Panc1 (cell line): ENCODE data around the gene SPINK7. TPM values are rescaled to one million over a fixed set of nuclear protein-coding genes. Genes with fewer than 3 reads are reported as not detected.

Source experiments
- ATAC-seq: fragments of 200-7000 bp; cut with Tn5 transposase; 2 replicates; pipeline ENCODE4 v1.9.1; 2020; ENCODE audit warnings: mild to moderate bottlenecking, moderate library complexity
- BruUV-seq: library from RNA; stranded (reverse); fragments of 400-500 nt; replicated peaks from 2 replicates; lab custom pipeline; 2021; lab: Mats Ljungman, UMichigan
- CTCF ChIA-PET: fragments of 300-600 bp; sonication (Branson Sonifier 250); formaldehyde crosslinking; loops from one replicate; lab custom pipeline; 2022; ENCODE audit warnings: antibody characterized with exemption; lab: Charles Lee
- POLR2A ChIA-PET: fragments of 300-600 bp; sonication (Branson Sonifier 250); formaldehyde crosslinking; loops from one replicate; lab custom pipeline; 2022; ENCODE audit warnings: antibody characterized with exemption; lab: Charles Lee
- DNase-seq: peaks from one replicate; pipeline ENCODE4 v3.0.0-alpha.2; 2010; ENCODE audit warnings: low read depth, low spot score
- H3K27ac ChIP-seq: 2 replicates; pipeline ENCODE4 v1.5.1; 2011; ENCODE audit warnings: mild to moderate bottlenecking, low read length, inconsistent platforms
- H3K27me3 ChIP-seq: fragments of 200-500 bp; sonication (Bioruptor generic); 2 replicates; pipeline ENCODE4 v1.6.0; 2014; ENCODE audit warnings: low read length, inconsistent platforms; ENCODE audit not compliant: control insufficient read depth, insufficient read depth
- H3K36me3 ChIP-seq: fragments of 200-500 bp; sonication (Bioruptor generic); 2 replicates; pipeline ENCODE4 v1.5.1; 2014; ENCODE audit warnings: inconsistent platforms, mild to moderate bottlenecking, low read length, moderate library complexity; ENCODE audit not compliant: control insufficient read depth, insufficient read depth
- H3K4me1 ChIP-seq: 2 replicates; pipeline ENCODE4 v1.5.1; 2011; ENCODE audit warnings: inconsistent platforms, mild to moderate bottlenecking, low read length, moderate library complexity; ENCODE audit not compliant: control insufficient read depth, insufficient read depth
- H3K4me3 ChIP-seq, 2 experiments: 2 replicates each; pipeline ENCODE4 v1.5.1; 2011 to 2012; ENCODE audit warnings: low read depth in 2 of 2, low read length in 2 of 2, mild to moderate bottlenecking in 2 of 2, inconsistent platforms in 1 of 2, moderate library complexity in 1 of 2
- H3K9me3 ChIP-seq: fragments of 200-500 bp; sonication (Bioruptor generic); 2 replicates; pipeline ENCODE4 v1.5.1; 2014; ENCODE audit warnings: low read depth, mild to moderate bottlenecking, inconsistent platforms, low read length, moderate library complexity; ENCODE audit not compliant: control insufficient read depth, insufficient read depth
- POLR2AphosphoS5 ChIP-seq: IDR thresholded peaks from 2 replicates; pipeline ENCODE4 v1.6.1; 2012; ENCODE audit warnings: mild to moderate bottlenecking, low read depth, low read length, moderate library complexity
- REST ChIP-seq, 2 experiments: IDR thresholded peaks; 2 replicates each; pipeline ENCODE4 v1.6.1; 2011 to 2012; ENCODE audit warnings: low read depth in 2 of 2, control low read depth in 1 of 2, low read length in 1 of 2, mild to moderate bottlenecking in 1 of 2, moderate library complexity in 1 of 2; ENCODE audit not compliant: insufficient read depth in 1 of 2
- SIN3A ChIP-seq: IDR thresholded peaks from 2 replicates; pipeline ENCODE4 v1.6.1; 2012; ENCODE audit warnings: low read depth, mild to moderate bottlenecking, low read length, moderate library complexity, borderline replicate concordance; ENCODE audit not compliant: insufficient read depth
- TCF7L2 ChIP-seq: IDR thresholded peaks from 2 replicates; pipeline ENCODE4 v1.6.1; 2011; ENCODE audit warnings: mild to moderate bottlenecking, low read depth, low read length, inconsistent platforms
- in situ Hi-C: cut with HindIII; loops from 2 replicates; pipeline ENCODE4 v1.10.0; 2016; ENCODE audit warnings: low sequenced_read_pairs, low pct_unique_long_range_greater_than_20kb
- intact Hi-C: fragments of 100-400 bp; cut with micrococcal nuclease; formaldehyde crosslinking; loops from one replicate; pipeline ENCODE4 v1.10.0; 2022; ENCODE audit not compliant: unreplicated experiment
- total RNA-seq: library from RNA; stranded (reverse); gene quantifications from one replicate; pipeline ENCODE4 v1.2.1, GENCODE V29; 2021; ENCODE audit not compliant: unreplicated experiment
- TF ChIP-seq, protein P1 (sequence below): fragments of 450-650 bp; IDR thresholded peaks from 2 replicates; pipeline ENCODE4 v1.5.1; 2017; ENCODE audit warnings: mild to moderate bottlenecking

Gene SPINK7
- total RNA-seq, 1 experiment from 2014 or later: not detected

GRCh38 chr5:148343046-148343407, 30.8 kb downstream of the SPINK7 start:
- POLR2A ChIA-PET: no interaction called here
- no peak for DNase-seq
- no TSS peak for BruUV-seq
- Histone ChIP-seq H3K27ac (no peak overlapping the region), H3K27me3 (no peaks in the 10 kb centered on the region), H3K4me1 (no peaks in the 10 kb centered on the region), H3K4me3 (no peak overlapping the region), H3K9me3 (no peaks in the 10 kb centered on the region), H3K36me3 (no peaks in the 10 kb centered on the region)
- ATAC-seq: no peak
- in situ Hi-C loops (no loop called here), intact Hi-C loops (no loop called here)
- no peak for TF ChIP-seq SIN3A
- TF ChIP-seq, protein P1, sequence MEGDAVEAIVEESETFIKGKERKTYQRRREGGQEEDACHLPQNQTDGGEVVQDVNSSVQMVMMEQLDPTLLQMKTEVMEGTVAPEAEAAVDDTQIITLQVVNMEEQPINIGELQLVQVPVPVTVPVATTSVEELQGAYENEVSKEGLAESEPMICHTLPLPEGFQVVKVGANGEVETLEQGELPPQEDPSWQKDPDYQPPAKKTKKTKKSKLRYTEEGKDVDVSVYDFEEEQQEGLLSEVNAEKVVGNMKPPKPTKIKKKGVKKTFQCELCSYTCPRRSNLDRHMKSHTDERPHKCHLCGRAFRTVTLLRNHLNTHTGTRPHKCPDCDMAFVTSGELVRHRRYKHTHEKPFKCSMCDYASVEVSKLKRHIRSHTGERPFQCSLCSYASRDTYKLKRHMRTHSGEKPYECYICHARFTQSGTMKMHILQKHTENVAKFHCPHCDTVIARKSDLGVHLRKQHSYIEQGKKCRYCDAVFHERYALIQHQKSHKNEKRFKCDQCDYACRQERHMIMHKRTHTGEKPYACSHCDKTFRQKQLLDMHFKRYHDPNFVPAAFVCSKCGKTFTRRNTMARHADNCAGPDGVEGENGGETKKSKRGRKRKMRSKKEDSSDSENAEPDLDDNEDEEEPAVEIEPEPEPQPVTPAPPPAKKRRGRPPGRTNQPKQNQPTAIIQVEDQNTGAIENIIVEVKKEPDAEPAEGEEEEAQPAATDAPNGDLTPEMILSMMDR: no peak
- no peak for TF ChIP-seq REST (IDR thresholded peaks at IDR 0.05; ENCODE audit: insufficient read depth in 1 of 2, low read depth in 2 of 2, low read length in 1 of 2)
- TF ChIP-seq POLR2AphosphoS5: no peak
- no peak for TF ChIP-seq TCF7L2
- CTCF ChIA-PET: no interaction called here

DNA sequence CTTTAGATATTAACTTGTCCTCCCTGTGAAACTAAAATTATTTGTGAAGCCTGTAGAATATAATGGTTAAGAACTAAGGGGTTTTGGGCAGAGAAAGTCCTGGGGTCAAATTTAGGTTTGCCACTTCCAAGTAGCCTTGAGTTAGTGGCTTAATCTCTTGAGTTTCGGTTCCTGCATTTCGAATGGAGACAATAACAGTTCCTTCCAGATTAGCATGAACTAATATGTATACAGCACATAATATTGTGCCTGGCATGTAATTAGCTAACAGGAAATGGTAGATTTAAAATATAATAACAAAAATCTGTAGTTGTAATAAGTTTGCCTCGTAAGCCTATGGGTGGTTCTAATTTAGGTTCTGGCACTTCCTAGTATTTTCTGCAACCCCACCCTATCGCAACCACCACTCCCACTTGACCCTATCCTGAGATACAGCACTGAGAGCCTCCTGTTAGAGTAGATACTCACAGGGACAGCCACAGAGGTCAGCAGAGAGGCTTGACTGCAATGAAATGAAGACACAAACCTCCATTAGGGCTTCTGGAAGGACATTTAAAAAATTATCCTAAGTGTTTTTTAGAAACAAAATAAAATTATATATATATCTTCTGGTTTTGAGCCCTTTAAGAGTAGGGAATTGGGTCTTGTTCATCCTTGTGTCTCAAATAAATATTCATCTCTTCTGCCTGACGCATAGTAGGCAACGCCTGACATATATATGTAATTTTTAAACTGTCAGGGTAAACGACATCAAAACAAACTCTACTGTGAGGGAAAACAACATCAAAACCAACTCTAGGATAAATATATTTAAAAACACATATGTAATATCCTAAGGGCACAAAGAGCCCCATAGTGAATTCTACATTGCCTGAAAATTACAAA, 31.6 kb downstream of the SPINK7 start:
- Histone ChIP-seq H3K27me3 (no peaks in the 10 kb centered on the region), H3K36me3 (no peaks in the 10 kb centered on the region), H3K4me1 (no peaks in the 10 kb centered on the region), H3K27ac (no peak overlapping the region), H3K4me3 (no peak overlapping the region), H3K9me3 (no peaks in the 10 kb centered on the region)
- ChIA-PET CTCF (no interaction called here), POLR2A (no interaction called here)
- DNase-seq (no peak), ATAC-seq (no peak)
- in situ Hi-C loops: no loop called here
- intact Hi-C loops: no loop called here
- TF ChIP-seq REST (IDR thresholded peaks at IDR 0.05; ENCODE audit: insufficient read depth in 1 of 2, low read depth in 2 of 2, low read length in 1 of 2) (no peak), TCF7L2 (no peak), POLR2AphosphoS5 (no peak), SIN3A (no peak)
- TF ChIP-seq, protein P1: no peak
- BruUV-seq: no TSS peak
